Gastrocnemius medialis (tissue), 4 donors: ENCODE measurements around the gene ACO2. TPM values are rescaled to one million over a fixed set of nuclear protein-coding genes. Genes with fewer than 3 reads are reported as not detected.
"Not testable (repeated sequence)": the region's sequence is repeated elsewhere in the genome, so short reads cannot be mapped to it uniquely, and the experiment has no call there.

ENCODE experiments used
- ATAC-seq, 2 donors: fragments of 150-250 bp; one replicate each; pipeline ENCODE4 v1.9.1; 2016
- DNase-seq, 2 donors: peaks; one replicate each; pipeline ENCODE4 v3.0.0-alpha.2; 2019
- H3K27ac ChIP-seq, 4 donors: fragments of 200-600 bp; sonication (generic); 1 replicate in 1 of 4; 2 replicates in 3 of 4; pipeline ENCODE4 v1.5.1; 2016 to 2018; ENCODE audit warnings: mild to moderate bottlenecking in 2 of 4, moderate library complexity in 1 of 4
- H3K27me3 ChIP-seq, 3 donors: fragments of 200-600 bp; sonication (generic) in 2 of 3; 1 replicate in 1 of 3; 2 replicates in 2 of 3; pipeline versions ENCODE4 v1.5.1 to v1.6.0; 2016 to 2019; ENCODE audit warnings: mild to moderate bottlenecking in 1 of 3, moderate library complexity in 1 of 3
- H3K36me3 ChIP-seq, 2 donors: fragments of 200-600 bp; sonication (generic) in 1 of 2; one replicate each; pipeline ENCODE4 v1.5.1; 2017 to 2018
- H3K4me1 ChIP-seq, 2 donors: fragments of 200-600 bp; sonication (generic) in 1 of 2; one replicate each; pipeline ENCODE4 v1.5.1; 2016 to 2017; ENCODE audit warnings: mild to moderate bottlenecking in 2 of 2
- H3K4me3 ChIP-seq, 4 donors: fragments of 200-600 bp; sonication (generic) in 3 of 4; 1 replicate in 1 of 4; 2 replicates in 3 of 4; pipeline ENCODE4 v1.5.1; 2016 to 2019; ENCODE audit warnings: mild to moderate bottlenecking in 2 of 4
- H3K9me3 ChIP-seq, 3 donors: fragments of 200-600 bp; sonication (generic) in 2 of 3; 1 replicate in 1 of 3; 2 replicates in 2 of 3; pipeline ENCODE4 v1.5.1; 2016 to 2019
- POLR2A ChIP-seq, 2 donors: fragments of 450-650 bp; IDR thresholded peaks; one replicate each; pipeline ENCODE4 v1.6.1; 2017; ENCODE audit warnings: antibody characterized with exemption in 2 of 2, mild to moderate bottlenecking in 2 of 2, moderate library complexity in 2 of 2
- in situ Hi-C, 4 donors: fragments of 200-750 bp; cut with MboI; loops; one replicate each; pipeline versions ENCODE4 v1.15.0 to v1.8.0; 2017; ENCODE audit warnings: low sequenced_read_pairs in 4 of 4
- intact Hi-C: fragments of 100-400 bp; cut with DNase I; formaldehyde crosslinking; loops from one replicate; pipeline ENCODE4 v1.15.1; 2023; ENCODE audit warnings: low total_unique reads
- total RNA-seq, 4 donors: library from RNA; depleted of rRNA; stranded (reverse); fragments of >200 nt; gene quantifications; one replicate each; pipeline versions ENCODE4 v1.1.0 to v1.2.3, GENCODE V29; 2016
- TF ChIP-seq, protein P1 (sequence below), 5 experiments: fragments of 450-650 bp in 3 of 5; fragments of 200-600 bp in 2 of 5; sonication (generic) in 2 of 5; IDR thresholded peaks in 4 of 5; conservative IDR thresholded peaks in 1 of 5; 1 replicate in 4 of 5; 2 replicates in 1 of 5; pipeline ENCODE4 v1.5.1; 2016 to 2019; ENCODE audit warnings: antibody characterized with exemption in 5 of 5, mild to moderate bottlenecking in 3 of 5, moderate library complexity in 3 of 5

Gene ACO2
- total RNA-seq, 4 donors from 2014 or later, result 361 to 763 (median 473) TPM

DNA sequence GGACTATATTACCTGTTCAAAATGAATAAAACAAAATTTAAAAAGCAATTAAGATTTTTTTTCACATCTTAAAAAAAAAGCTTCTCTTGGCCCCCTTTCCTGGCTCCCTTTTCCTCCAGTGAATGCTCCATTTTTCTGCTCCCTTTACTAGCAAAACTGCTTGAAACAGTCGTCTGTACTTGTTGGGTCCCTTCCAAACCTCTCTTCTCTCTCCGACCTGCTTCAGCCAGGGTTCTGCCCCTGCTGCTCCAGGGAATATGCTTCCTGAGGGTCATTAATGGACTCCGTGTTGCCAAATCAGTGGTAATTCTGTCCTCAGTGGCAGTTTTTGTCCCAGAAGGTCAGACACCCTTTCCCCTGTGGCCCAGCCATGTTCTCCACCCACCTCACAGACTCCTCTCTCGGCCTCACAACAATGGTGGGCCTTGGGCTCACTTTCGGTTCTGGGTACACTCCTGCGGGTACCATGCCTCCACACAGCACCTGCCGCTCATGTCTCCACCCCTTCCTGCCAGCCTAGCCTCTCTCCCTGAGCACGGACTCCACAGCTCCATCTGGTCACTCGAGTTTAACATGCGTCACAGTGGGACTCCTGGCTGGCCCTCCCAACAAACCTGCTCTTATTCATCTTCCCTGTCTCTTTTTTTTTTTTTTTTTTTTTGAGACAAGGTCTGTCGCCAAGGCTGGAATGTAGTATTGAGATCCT, 83.1 kb downstream of the ACO2 start:
- no peak overlapping the region for H3K4me3 ChIP-seq
- intact Hi-C loops (no loop called here), in situ Hi-C loops (no loop called here)
- no peak for TF ChIP-seq POLR2A (IDR thresholded peaks at IDR 0.05)
- TF ChIP-seq, protein P1, sequence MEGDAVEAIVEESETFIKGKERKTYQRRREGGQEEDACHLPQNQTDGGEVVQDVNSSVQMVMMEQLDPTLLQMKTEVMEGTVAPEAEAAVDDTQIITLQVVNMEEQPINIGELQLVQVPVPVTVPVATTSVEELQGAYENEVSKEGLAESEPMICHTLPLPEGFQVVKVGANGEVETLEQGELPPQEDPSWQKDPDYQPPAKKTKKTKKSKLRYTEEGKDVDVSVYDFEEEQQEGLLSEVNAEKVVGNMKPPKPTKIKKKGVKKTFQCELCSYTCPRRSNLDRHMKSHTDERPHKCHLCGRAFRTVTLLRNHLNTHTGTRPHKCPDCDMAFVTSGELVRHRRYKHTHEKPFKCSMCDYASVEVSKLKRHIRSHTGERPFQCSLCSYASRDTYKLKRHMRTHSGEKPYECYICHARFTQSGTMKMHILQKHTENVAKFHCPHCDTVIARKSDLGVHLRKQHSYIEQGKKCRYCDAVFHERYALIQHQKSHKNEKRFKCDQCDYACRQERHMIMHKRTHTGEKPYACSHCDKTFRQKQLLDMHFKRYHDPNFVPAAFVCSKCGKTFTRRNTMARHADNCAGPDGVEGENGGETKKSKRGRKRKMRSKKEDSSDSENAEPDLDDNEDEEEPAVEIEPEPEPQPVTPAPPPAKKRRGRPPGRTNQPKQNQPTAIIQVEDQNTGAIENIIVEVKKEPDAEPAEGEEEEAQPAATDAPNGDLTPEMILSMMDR (IDR thresholded peaks at IDR 0.05 in 4 of 5, conservative IDR thresholded peaks at IDR 0.05 in 1 of 5), result no peak
- no peaks in the 10 kb centered on the region for H3K9me3 ChIP-seq
- ATAC-seq (no peak), DNase-seq (no peak)
- peaks cover 0 to 6% (median 0%) of the 10 kb centered on the region in 3 donors for H3K27me3 ChIP-seq
- H3K36me3 ChIP-seq, result no peaks in the 10 kb centered on the region
- no peak overlapping the region for H3K27ac ChIP-seq
- H3K4me1 ChIP-seq, result no peaks in the 10 kb centered on the region

DNA sequence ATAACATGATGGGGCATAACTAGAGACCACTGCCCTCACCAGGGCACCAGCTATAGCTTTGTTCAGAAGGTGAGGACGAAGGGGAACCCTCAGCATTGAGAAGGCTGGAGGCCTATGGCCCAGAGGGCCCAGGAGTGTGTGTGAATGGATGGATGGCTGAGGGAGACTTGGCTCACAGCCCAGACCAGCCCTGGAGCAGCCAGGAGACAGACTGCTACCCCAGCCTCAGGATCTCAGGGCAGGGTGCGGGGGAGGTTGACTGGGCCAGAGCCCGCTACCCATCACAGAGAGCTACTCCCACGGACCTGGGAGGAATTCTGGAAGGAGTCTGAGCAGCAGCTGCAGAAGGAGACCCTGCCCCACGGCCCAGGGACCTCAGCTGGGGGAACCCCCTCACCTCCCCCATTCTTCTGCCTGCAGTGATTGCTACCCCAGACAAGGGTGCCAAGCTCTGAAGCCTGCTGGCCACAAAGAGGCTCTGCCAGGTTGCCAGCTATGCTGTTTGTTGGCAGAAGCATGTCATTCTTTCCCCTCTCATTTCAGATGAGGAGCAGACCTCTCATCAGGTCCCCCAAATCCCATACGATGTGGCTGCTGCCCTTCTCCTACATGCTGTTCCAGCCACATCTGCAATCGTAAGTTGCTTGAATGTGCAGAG, 86.5 kb downstream of the ACO2 start:
- in situ Hi-C loops, result no loop called here
- TF ChIP-seq, protein P1 (IDR thresholded peaks at IDR 0.05 in 4 of 5, conservative IDR thresholded peaks at IDR 0.05 in 1 of 5), result no peak
- no peak for TF ChIP-seq POLR2A (IDR thresholded peaks at IDR 0.05)
- no peak overlapping the region for H3K4me3 ChIP-seq
- no peaks in the 10 kb centered on the region for H3K9me3 ChIP-seq
- H3K4me1 ChIP-seq, result no peaks in the 10 kb centered on the region
- peaks cover 2 to 16% (median 6%) of the 10 kb centered on the region in 3 donors for H3K27me3 ChIP-seq
- intact Hi-C loops, result no loop called here
- DNase-seq (no peak), ATAC-seq (no peak)
- H3K27ac ChIP-seq, result no peak overlapping the region
- no peaks in the 10 kb centered on the region for H3K36me3 ChIP-seq

DNA sequence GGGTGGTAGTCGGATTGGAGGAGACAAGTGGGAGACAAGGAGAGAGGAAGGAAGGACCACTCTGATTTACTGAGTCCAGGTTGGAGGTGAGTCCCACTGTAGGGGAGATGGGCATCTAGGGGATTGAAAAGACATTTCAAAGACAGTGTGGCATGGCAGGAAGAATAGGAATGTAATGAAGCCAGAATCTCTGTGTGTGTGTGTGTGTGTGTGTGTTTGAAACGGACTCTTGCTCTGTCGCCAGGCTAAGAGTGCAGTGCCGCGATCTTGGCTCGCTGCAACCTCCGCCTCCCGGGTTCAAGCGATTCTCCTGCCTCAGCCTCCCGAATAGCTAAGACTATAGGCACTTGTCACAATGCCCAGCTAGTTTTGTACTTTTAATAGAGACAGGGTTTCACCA, 87.6 kb downstream of the ACO2 start:
- peaks cover 2 to 15% (median 6%) of the 10 kb centered on the region in 3 donors for H3K27me3 ChIP-seq
- H3K9me3 ChIP-seq, result no peaks in the 10 kb centered on the region
- intact Hi-C loops (no loop called here), in situ Hi-C loops (no loop called here)
- TF ChIP-seq POLR2A (IDR thresholded peaks at IDR 0.05), result no peak
- TF ChIP-seq, protein P1 (IDR thresholded peaks at IDR 0.05 in 4 of 5, conservative IDR thresholded peaks at IDR 0.05 in 1 of 5), result no peak
- H3K4me3 ChIP-seq, result no peak overlapping the region
- H3K4me1 ChIP-seq, result no peaks in the 10 kb centered on the region
- H3K36me3 ChIP-seq, result no peaks in the 10 kb centered on the region
- DNase-seq (no peak), ATAC-seq (no peak)
- no peak overlapping the region for H3K27ac ChIP-seq

DNA sequence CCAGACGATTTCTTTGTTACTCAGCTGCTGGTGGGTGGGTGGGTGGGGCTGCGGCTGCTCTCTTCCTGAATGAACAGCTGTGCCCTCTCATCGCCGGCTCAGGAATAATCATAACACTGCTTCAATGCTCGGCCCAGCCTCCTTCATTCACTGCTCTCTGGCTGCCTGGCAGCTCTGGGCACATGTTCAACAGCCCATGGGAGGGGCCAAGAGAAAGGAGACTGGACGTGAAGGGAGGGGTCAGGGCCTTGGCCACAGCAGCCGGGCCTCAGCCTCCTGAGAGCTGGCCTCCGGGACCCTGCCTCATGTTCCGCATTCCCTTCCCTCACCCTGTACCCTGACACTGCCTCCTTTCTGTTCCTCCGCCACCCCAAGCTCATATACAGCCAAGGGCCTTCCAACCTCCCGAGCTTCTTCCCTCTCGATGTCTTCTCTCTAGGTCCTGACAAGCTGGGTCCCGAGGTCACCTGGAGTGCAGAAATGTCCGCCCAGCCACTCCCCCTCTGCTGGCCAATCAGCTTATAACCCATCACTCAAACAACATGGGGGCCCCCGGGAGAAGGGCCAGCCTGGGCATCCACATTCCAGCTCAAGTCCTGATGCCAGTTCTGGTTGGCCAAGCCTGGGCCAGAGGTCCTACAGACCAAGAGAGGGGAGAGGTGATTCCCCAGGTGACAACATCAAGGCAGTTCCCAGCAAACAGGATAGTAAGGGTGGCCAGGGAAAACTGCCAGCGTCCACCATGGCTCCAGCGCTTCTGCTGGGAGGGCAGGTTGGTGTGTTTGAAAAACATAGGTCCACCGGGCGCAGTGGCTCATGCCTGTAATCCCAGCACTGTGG, 88.7 kb downstream of the ACO2 start:
- Histone ChIP-seq H3K4me1 (no peaks in the 10 kb centered on the region), H3K4me3 (no peak overlapping the region), H3K9me3 (no peaks in the 10 kb centered on the region), H3K27me3 (peaks cover 2 to 14% (median 6%) of the 10 kb centered on the region in 3 donors), H3K36me3 (no peaks in the 10 kb centered on the region), H3K27ac (no peak overlapping the region)
- intact Hi-C loops, result no loop called here
- DNase-seq (no peak), ATAC-seq (peak in 1 of 2 donors; percentile 25)
- in situ Hi-C loops, result no loop called here
- TF ChIP-seq, protein P1 (IDR thresholded peaks at IDR 0.05 in 4 of 5, conservative IDR thresholded peaks at IDR 0.05 in 1 of 5), result no peak
- TF ChIP-seq POLR2A (IDR thresholded peaks at IDR 0.05), result no peak

DNA sequence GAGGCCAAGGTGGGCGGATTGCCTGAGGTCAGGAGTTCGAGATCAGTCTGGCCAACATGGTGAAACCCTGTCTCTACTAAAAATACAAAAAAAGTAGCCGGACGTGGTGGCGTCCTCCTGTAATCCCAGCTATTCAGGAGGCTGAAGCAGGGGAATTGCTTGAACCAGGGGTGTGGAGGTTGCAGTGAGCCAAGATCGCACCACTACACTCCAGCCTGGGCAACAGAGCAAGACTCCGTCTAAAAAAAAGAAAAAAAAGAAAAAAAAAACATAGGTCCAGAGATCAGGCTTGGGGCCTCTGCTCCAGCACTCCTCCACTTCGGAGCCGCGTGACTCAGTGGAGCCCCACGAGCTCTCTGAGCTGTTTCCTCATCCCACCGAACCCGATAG, 89.3 kb downstream of the ACO2 start:
- ATAC-seq, H3K36me3 ChIP-seq, H3K9me3 ChIP-seq, H3K4me3 ChIP-seq, DNase-seq, H3K4me1 ChIP-seq, intact Hi-C loops, in situ Hi-C loops, H3K27ac ChIP-seq: not testable (repeated sequence)
- H3K27me3 ChIP-seq, result peaks cover 2 to 14% (median 6%) of the 10 kb centered on the region in 3 donors
